ENCODE measurements around the gene CLRN2.

DNA sequence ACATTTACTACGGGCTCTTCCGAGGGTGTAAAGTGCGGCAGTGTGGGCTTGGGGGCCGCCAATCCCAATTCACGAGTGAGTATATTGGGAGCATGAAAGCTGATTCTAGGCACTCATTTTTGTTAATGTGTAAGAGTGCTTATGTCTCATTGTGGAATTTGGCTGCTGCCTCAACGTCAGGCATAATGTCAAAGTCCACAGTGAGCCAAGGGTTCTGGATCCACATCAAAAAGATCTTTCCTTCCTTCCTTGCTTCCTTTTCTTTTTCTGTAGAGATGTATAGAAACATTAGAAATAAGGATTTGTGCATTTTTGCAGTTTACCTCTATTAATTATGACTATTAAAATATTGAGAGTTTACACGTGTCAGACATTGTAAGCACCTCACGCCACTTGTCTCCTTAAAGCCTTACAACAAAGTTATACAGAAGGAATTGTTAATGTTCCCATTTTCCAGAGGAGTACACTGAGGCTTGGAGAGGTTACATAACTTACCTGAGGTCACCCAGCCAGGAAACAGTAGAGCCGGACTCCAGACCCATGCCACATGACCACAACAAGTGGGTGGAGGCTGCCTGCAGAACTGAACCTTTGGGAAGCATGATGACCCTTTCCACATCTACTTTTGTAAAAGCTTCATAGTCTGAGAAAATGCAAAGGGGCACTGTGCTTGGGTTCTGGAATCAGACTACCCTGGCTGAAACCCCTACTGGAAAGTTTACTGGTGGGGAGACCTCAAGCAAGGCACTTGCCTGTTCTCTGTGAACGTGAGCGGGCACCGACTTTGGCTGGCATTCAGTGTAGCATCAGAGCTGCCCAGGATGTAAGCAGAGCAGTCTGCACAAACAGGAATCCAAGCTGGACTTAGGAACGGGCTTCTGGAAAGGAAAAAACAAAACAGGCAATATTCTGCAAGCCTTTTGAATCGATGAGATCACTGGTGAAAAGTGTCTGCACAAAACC is 761 bp downstream of the CLRN2 start:
- TF ChIP-seq ZNF274 (IDR thresholded peaks at IDR 0.05; ENCODE audit: low read depth, low read length) (no peak), SUZ12 (IDR thresholded peaks at IDR 0.05; ENCODE audit: extremely low read depth, insufficient read depth, insufficient read length) (no peak), YY1 (IDR thresholded peaks at IDR 0.05; ENCODE audit: insufficient read depth, insufficient read length) (no peak)
